Middle frontal gyrus (tissue), 1 donor: ENCODE measurements around the gene OBSCN.
"Not testable (repeated sequence)": the region's sequence is repeated elsewhere in the genome, so short reads cannot be mapped to it uniquely, and the experiment has no call there.

Source experiments
- DNase-seq: peaks from one replicate; pipeline ENCODE4 v3.0.0-alpha.2; 2015; ENCODE audit warnings: low spot score; ENCODE audit errors: extremely low spot score

OBSCN gene

GRCh38 chr1:228169345-228169744, 38.5 kb upstream of the OBSCN start:
- no peak for DNase-seq

- no peak for DNase-seq
Observed at GRCh38 chr1:228170666-228171065, 37.2 kb upstream of the OBSCN start.

- no peak for DNase-seq
Observed at GRCh38 chr1:228171221-228171891, 36.5 kb upstream of the OBSCN start.

- no peak for DNase-seq
Observed at GRCh38 chr1:228172591-228173527, 35.0 kb upstream of the OBSCN start.

GRCh38 chr1:228173528-228174481, 34.0 kb upstream of the OBSCN start:
- DNase-seq: not testable (repeated sequence)

GRCh38 chr1:228174482-228175315, 33.1 kb upstream of the OBSCN start:
- DNase-seq: no peak

- no peak for DNase-seq
Observed at GRCh38 chr1:228175316-228176023, 32.4 kb upstream of the OBSCN start.

GRCh38 chr1:228176024-228176395, 31.8 kb upstream of the OBSCN start:
- no peak for DNase-seq

- no peak for DNase-seq
Observed at GRCh38 chr1:228176461-228177182, 31.2 kb upstream of the OBSCN start.

GRCh38 chr1:228177183-228177475, 30.7 kb upstream of the OBSCN start:
- no peak for DNase-seq

- no peak for DNase-seq
Observed at GRCh38 chr1:228177721-228178710, 29.8 kb upstream of the OBSCN start.

GRCh38 chr1:228178737-228179684, 28.8 kb upstream of the OBSCN start:
- DNase-seq: no peak

- DNase-seq: no peak
Observed at GRCh38 chr1:228180271-228180958, 27.4 kb upstream of the OBSCN start.

GRCh38 chr1:228180959-228181644, 26.7 kb upstream of the OBSCN start:
- DNase-seq: no peak

GRCh38 chr1:228181645-228182034, 26.2 kb upstream of the OBSCN start:
- no peak for DNase-seq
